WTC11 (cell line): ENCODE measurements around the gene NEU2. TPM values are rescaled to one million over a fixed set of nuclear protein-coding genes. Genes with fewer than 3 reads are reported as not detected.

ENCODE experiments used
- ATAC-seq: fragments of 200-7000 bp; cut with Tn5 transposase; 2 replicates; pipeline ENCODE4 v1.10.0; 2021; ENCODE audit warnings: mild to moderate bottlenecking, moderate library complexity
- CTCF ChIA-PET: fragments of 300-600 bp; sonication (Branson Sonifier 250); formaldehyde crosslinking; loops from one replicate; lab custom pipeline; 2021; ENCODE audit warnings: antibody characterized with exemption; lab: Charles Lee
- POLR2A ChIA-PET: fragments of 350-600 bp; sonication (Branson Sonifier 250); formaldehyde crosslinking; loops from one replicate; lab custom pipeline; 2021; ENCODE audit warnings: antibody characterized with exemption; lab: Charles Lee
- DNase-seq: peaks from one replicate; pipeline ENCODE4 v3.0.0; 2021; ENCODE audit warnings: low spot score
- H3K27ac Mint-ChIP-seq: 2 replicates; pipeline ENCODE4 v1.8.0; 2021; ENCODE audit warnings: mixed read lengths
- H3K27me3 Mint-ChIP-seq: 2 replicates; pipeline ENCODE4 v1.8.0; 2021; ENCODE audit warnings: low read depth, mild to moderate bottlenecking, moderate library complexity, mixed read lengths
- H3K36me3 Mint-ChIP-seq: 2 replicates; pipeline ENCODE4 v1.8.0; 2021; ENCODE audit warnings: mixed read lengths
- H3K4me1 Mint-ChIP-seq: 2 replicates; pipeline ENCODE4 v1.8.0; 2022; ENCODE audit warnings: mixed read lengths
- H3K4me3 Mint-ChIP-seq: 2 replicates; pipeline ENCODE4 v1.8.0; 2021; ENCODE audit warnings: mild to moderate bottlenecking, moderate library complexity, mixed read lengths
- H3K9me3 Mint-ChIP-seq: 2 replicates; pipeline ENCODE4 v1.8.0; 2021; ENCODE audit warnings: mixed read lengths
- ARID4B ChIP-seq: sonication (generic); formaldehyde crosslinking; IDR thresholded peaks from 2 replicates; pipeline ENCODE4 v1.8.0; 2023; ENCODE audit warnings: missing genetic modification reagents, mild to moderate bottlenecking, borderline replicate concordance
- ATF6 ChIP-seq: sonication (generic); formaldehyde crosslinking; IDR thresholded peaks from 2 replicates; pipeline ENCODE4 v1.8.1; 2023; ENCODE audit warnings: mild to moderate bottlenecking, missing genetic modification reagents
- CDX4 ChIP-seq: fragments of 250-450 bp; sonication (Bioruptor Pico); IDR thresholded peaks from 2 replicates; pipeline ENCODE4 v1.9.0; 2021; ENCODE audit warnings: moderate library complexity, mild to moderate bottlenecking, inconsistent platforms, borderline replicate concordance
- E2F5 ChIP-seq: sonication (generic); formaldehyde crosslinking; IDR thresholded peaks from 2 replicates; pipeline ENCODE4 v1.8.1; 2022; ENCODE audit warnings: mild to moderate bottlenecking, moderate library complexity, missing genetic modification reagents
- ESRRA ChIP-seq: sonication (generic); formaldehyde crosslinking; IDR thresholded peaks from 2 replicates; pipeline ENCODE4 v1.8.1; 2022; ENCODE audit warnings: mild to moderate bottlenecking, missing genetic modification reagents, borderline replicate concordance
- ETV6 ChIP-seq: sonication (generic); formaldehyde crosslinking; IDR thresholded peaks from 2 replicates; pipeline ENCODE4 v1.8.1; 2022; ENCODE audit warnings: mild to moderate bottlenecking, missing genetic modification reagents
- FOXJ3 ChIP-seq: sonication (generic); formaldehyde crosslinking; IDR thresholded peaks from 2 replicates; pipeline ENCODE4 v1.9.0; 2021; ENCODE audit warnings: missing genetic modification reagents, mild to moderate bottlenecking, borderline replicate concordance
- GTF2I ChIP-seq: fragments of 250-450 bp; sonication (Bioruptor Pico); conservative IDR thresholded peaks from 2 replicates; pipeline ENCODE4 v1.4.0; 2021; ENCODE audit warnings: mild to moderate bottlenecking
- HMGXB4 ChIP-seq: sonication (generic); formaldehyde crosslinking; IDR thresholded peaks from 2 replicates; pipeline ENCODE4 v1.8.1; 2023; ENCODE audit warnings: mild to moderate bottlenecking, moderate library complexity, missing genetic modification reagents
- MLX ChIP-seq: sonication (generic); formaldehyde crosslinking; IDR thresholded peaks from 2 replicates; pipeline ENCODE4 v1.8.1; 2023; ENCODE audit warnings: mild to moderate bottlenecking, missing genetic modification reagents, moderate library complexity
- SMAD3 ChIP-seq: sonication (generic); formaldehyde crosslinking; IDR thresholded peaks from 2 replicates; pipeline ENCODE4 v1.8.0; 2022; ENCODE audit warnings: missing genetic modification reagents, mild to moderate bottlenecking, borderline replicate concordance
- ZNF416 ChIP-seq: fragments of 250-450 bp; sonication (Bioruptor Pico); IDR thresholded peaks from 2 replicates; pipeline ENCODE4 v1.9.0; 2021; ENCODE audit warnings: mild to moderate bottlenecking, inconsistent platforms
- total RNA-seq: library from RNA; stranded (reverse); gene quantifications from 3 replicates; pipeline ENCODE4 v1.2.3, GENCODE V29; 2021

NEU2 gene
- total RNA-seq, 1 experiment from 2014 or later = not detected

- no peaks in the 10 kb centered on the region for H3K9me3 Mint-ChIP-seq
- no peaks in the 10 kb centered on the region for H3K36me3 Mint-ChIP-seq
- H3K4me1 Mint-ChIP-seq = peaks cover 16% of the 10 kb centered on the region
- POLR2A ChIA-PET = interaction anchor here (0.6 kb wide), 1 partner anchor 71 kb away, joined by 3 read pairs; no protein-coding TSS in a partner anchor
- CTCF ChIA-PET = interaction anchor here (0.6 to 3.6 kb wide), 15 partner anchors 10 to 261 kb away, joined by 3 to 19 read pairs (median 5); partner anchors contain the start of gene ATG16L1
- H3K27ac Mint-ChIP-seq = no peak overlapping the region
- H3K4me3 Mint-ChIP-seq = no peak overlapping the region
- no peaks in the 10 kb centered on the region for H3K27me3 Mint-ChIP-seq
- TF ChIP-seq ATF6 (CRISPR knock-in tag) = no peak
- no peak for TF ChIP-seq GTF2I (CRISPR knock-in tag)
- no peak for TF ChIP-seq E2F5 (CRISPR knock-in tag)
- TF ChIP-seq SMAD3 (CRISPR knock-in tag) = no peak
- TF ChIP-seq ARID4B (CRISPR knock-in tag) = no peak
- TF ChIP-seq CDX4 (CRISPR knock-in tag) = no peak
- no peak for TF ChIP-seq MLX (CRISPR knock-in tag)
- no peak for TF ChIP-seq FOXJ3 (CRISPR knock-in tag)
- no peak for TF ChIP-seq ZNF416 (CRISPR knock-in tag)
- TF ChIP-seq ETV6 = no peak
- TF ChIP-seq ESRRA = no peak
- TF ChIP-seq HMGXB4 (CRISPR knock-in tag) = no peak
- ATAC-seq (no peak), DNase-seq (no peak)
Measured at GRCh38 chr2:233060980-233061590, 28.6 kb downstream of the NEU2 start.
